GM21619 (cell line): Measurements from ENCODE around the gene DNAL1.
"Not testable (repeated sequence)": the region's sequence is repeated elsewhere in the genome, so short reads cannot be mapped to it uniquely, and the experiment has no call there.

ENCODE experiments used
- ATAC-seq: cut with Tn5 transposase; IDR thresholded peaks from one replicate; pipeline ENCODE4 v1.9.1; 2021; ENCODE audit not compliant: unreplicated experiment

Gene DNAL1, protein sequence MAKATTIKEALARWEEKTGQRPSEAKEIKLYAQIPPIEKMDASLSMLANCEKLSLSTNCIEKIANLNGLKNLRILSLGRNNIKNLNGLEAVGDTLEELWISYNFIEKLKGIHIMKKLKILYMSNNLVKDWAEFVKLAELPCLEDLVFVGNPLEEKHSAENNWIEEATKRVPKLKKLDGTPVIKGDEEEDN

DNA sequence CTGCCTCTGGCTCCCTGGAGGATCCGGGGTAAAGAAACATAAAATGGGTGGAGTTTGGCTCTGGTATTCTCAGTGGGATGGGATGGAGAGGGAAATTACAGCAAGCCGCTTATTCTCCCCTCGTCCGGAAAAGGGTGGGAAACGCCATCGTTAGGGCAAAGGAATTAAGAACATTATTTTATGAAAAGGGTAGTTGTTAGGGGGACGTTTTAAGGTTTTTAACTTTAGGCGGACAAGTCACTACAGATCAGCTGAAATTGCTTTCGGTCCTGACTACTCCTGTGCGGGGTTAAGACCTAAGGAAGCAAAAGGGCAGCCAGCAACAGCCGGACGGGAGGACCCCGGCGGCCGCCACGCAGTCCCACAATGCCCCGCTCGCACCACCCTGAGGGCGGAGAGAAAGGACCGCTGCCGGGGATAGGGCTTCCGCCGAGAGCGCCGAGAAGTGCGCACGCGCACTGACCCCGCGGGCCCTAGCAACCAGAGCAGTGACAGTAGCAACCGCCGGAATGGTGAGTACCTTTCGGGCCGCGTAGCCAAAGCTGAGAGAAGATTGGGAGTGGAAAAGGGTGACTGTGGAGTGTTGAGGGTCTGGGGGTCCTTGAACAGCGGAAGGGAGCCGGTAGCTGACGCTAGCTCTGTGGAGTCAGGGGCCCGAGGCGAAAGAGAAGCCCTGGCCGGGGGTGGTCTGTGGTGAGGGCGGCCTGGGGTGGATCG lies at the start of gene DNAL1:
Gene DNAL1 (plus strand): TSS at position 456 of the 717 bp plus-strand sequence. CDS start 54 bp downstream, at position 510.
- peak; percentile 97 for ATAC-seq

DNA sequence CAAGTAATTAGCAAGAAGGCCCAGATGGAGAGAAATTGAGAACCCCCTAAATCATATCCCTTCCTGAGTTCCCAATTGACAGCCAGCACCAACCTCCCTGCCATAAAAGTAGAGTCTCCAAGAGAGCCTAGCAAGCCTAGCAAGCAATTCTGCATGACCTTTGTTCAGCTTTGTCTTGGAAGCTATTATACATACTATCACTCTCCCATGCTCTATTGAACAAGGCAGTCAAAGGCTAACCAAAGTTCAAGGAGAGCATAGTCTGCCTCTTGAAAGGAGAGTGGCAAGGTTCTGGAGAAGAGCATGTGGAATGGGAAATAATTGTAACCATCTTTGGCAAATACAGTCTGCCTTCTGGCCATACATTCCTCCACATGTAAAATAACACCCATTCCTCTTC lies 45.3 kb upstream of the DNAL1 start:
- no peak for ATAC-seq

- ATAC-seq, result no peak
Measured at GRCh38 chr14:73602994-73603393, 41.8 kb upstream of the DNAL1 start.

DNA sequence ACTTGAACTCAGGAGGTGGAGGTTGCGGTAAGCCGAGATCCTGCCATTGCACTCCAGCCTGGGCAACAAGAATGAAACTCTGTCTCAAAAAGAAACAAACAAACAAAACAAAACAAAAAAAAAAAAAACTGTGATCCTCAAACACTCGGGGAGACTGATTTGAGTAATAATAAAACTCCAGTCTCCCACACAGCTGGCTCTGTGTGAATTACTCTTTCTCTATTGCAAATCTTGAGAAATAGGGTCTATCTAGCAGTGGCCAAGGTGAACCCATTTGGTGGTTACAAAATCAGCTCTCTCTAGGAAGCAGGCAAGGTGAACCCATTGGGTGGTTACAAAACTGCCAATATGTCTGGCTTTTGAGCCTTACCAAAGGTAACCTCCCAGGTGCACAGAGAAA lies 38.5 kb upstream of the DNAL1 start:
- no peak for ATAC-seq

DNA sequence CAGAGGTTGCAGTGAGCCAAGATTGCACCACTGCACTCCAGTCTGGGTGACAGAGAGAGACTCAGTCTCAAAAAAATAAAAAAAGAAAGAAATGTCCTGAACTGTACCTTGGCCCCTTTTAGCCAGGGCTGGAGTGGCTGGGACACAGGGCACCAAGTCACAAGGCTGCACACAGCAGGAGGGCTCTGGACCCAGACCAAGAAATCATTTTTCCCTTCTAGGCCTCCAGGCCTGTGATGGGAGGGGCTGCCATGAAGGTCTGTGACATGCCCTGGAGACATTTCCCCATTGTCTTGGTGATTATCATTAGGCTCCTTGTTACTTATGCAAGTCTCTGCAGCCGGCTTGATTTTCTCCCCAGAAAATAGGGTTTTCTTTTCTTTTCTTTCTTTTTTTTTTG lies 37.5 kb upstream of the DNAL1 start:
- ATAC-seq, result no peak

DNA sequence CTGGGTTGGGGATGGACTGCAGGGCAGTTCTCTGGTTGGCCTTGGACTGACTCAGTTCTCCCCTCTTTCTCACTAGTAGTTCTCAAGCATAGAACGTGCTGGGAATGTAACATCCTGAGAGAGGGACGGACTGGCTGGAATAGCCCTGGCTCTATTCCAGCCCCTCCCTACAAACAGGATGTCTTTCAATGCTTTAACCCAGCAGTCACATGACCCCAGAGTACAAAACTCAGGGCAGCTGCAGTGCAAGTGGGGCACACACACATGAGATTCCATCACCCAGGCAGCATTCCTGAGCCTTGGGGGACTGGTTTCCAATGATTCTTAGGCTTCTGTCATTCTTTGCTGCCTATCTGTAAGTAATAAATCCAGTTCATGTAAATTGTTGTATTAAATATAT lies 34.1 kb upstream of the DNAL1 start:
- ATAC-seq, result no peak

GRCh38 chr14:73612339-73613045 lies 32.3 kb upstream of the DNAL1 start, which contains the start of gene ACOT6:
TSS of gene ACOT6 (plus strand) at chr14:73612517. CDS start at chr14:73612572, 55 bp downstream.
- peak; percentile 79 for ATAC-seq

DNA sequence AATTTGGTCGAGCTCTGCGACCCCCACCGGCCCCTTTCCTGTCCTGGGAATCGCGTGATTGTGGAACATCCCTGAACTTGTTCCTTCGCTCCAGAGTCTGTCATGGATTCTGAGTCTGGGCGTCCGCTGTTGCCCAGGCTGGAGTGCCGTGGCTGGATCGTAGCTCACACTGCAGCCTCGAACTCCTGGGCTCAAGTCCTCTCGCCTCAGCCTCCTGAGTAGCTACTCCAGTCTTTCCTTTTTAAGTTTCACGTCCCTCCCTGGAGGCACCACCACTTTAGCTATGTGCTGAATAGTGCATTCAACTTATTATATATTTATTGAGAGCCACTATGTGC lies 31.8 kb upstream of the DNAL1 start:
- no peak for ATAC-seq

GRCh38 chr14:73613419-73613963 lies 31.3 kb upstream of the DNAL1 start:
- no peak for ATAC-seq

DNA sequence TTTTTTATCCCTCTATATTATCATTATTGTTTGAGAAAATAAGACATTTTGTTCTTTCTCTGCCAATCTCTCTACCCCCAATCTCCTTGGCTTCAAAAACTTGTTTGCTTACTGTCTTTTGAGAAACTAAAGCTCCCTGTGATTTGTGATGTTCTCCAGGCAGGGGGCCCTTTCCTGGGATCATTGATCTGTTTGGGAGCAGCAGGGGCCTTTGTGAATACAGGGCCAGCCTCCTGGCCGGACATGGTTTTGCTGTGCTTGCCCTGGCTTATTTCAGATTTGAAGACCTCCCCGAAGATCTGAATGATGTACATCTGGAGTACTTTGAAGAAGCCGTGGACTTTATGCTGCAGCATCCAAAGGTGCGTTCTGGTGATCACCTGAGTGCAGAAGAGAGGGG lies 28.0 kb upstream of the DNAL1 start:
- ATAC-seq, result no peak

- no peak for ATAC-seq
Measured at GRCh38 chr14:73619524-73619923, 25.3 kb upstream of the DNAL1 start.

DNA sequence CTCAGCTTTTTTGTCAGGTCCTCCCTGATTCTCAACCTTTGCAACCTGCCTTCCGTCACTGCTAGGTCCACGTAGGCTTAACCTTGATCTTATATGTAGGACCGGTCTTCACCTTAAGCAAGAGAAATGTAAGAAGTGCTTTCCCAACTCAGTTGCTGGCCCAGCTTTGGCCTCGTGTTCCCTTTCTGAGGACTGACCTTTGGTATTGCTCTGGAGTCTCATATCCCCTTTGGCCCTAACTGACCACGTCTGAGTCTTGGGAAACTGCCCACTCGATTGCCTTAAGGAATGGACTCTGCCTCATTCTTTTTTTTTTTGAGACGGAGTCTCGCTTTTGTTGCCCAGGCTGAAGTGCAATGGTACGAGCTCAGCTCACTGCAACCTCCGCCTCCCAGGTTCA lies 24.5 kb upstream of the DNAL1 start:
- no peak for ATAC-seq

DNA sequence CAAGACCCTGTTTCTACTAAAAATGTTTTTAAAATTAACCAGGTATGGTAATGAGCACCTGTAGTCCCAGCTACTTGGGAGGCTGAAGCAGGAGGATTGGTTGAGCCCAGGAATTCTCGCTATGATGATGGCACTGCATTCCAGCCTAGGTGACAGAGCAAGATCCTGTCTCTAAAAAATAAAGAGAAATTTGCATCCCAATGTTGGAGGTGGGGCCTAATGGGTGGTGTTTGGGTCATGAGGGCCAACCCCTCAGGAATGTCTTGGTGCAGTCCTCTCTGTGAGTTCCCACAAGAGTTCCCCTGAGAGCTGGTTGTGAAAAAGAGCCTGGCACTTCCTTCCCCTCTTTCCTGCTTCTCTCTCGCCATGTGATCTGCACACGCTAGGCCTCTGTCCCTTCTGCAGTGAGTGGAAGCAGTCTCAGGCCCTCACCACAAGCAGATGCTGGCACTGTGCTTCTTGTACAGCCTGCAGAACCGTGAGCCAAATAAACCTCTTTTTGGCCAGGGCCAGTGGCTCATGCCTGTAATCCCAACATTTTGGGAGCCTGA lies 21.2 kb upstream of the DNAL1 start:
- no peak for ATAC-seq

GRCh38 chr14:73625706-73626105 lies 19.1 kb upstream of the DNAL1 start:
- no peak for ATAC-seq

DNA sequence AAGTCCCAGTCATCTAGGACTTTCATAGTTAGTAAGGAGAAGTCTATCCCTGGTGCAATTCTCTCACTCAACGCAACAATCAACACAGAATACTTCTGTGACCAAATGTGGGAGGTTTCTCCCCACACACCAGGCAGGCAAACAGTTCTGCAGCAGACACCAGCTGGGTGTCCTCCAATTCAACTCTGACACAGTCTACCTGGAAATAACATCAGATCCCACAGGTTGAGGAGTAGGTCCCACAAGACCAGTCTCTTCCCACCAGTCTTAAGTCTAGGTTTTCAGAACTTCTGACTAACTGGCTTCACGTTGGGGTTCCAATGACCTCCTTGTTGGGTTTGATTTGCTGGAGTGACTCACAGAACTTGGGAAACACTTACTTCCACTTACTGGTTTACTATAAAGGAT lies 17.6 kb upstream of the DNAL1 start:
- ATAC-seq, result no peak

- ATAC-seq, result no peak
Measured at GRCh38 chr14:73630009-73630780, 14.6 kb upstream of the DNAL1 start.

DNA sequence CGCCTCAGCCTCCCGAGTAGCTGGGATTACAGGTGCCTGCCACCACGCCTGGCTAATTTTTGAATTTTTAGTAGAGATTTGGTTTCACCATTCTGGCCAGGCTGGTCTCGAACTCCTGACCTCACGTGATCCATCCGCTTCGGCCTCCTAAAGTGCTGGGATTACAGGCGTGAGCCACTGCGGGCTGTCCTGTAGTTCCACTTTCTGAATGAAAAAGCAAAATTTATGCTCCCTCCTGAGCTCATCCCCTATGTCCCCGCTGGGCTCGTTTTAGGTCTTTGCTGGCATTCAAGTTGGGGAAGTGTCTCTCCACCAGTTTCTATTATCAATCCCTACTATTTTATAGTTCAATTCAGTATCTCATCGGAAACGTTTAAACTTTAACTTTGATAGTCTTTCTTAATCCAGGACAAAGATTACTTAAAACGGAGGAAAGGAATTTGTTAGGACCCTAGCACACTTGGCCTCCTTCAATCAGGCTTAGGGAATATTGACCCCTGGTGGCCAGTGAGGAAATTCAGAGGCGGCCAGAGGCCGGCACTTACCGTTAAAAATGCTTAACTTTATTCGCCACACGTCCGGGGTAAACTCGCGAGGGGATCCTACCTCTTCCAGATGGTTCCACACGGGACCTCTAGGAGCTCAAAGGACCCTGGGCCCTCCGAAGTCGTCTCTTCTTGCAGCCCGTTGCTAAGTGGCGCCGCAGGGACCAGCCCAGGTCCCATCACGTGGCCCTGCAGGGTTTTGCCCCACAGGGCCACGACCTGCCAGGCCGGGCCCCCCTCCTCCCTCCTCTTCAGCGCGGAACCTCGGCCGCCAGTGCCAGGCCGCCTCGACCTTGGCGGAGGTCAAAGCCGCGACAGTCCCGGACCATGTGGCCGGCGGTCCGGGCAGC lies 11.4 kb upstream of the DNAL1 start:
- peak; percentile 63 for ATAC-seq

DNA sequence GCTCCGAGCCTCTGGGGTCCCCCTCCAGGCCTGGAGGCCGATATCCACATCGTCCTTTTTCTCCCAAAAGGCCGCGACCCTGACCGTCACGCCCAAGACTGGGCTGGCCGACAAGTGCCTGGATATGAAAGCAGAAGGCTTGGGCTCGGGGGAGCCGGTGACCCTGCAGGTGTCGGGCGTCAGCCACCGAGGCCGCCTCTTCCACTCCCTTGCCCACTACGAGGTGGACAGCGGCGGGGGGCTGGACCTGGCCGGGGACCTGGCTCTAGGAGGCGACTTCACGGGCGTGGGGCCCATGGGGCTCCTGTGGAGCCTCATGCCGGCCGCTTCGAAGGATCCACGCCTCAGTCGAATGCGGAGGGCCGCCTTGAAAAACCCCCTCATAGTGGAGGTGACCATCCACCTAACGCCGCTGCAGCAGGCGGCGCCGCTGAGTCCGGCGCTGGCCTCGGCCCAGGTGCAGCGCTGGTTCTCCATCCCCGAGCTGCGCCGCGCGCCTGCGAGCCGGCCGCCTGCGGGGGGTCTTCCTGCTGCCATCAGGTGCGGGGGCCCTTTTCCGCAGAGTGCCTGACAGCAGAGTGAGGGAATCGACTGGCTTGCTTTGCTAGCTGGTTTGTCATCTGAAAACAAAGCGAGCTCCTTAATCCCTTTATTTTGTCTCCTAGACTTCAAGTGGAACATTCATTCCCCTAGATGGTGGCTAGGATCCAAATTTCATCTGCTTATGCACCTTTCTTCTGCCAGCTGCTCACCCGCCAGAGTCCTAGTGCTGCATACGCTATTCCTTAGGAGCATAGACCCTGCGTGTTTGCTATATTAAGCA lies 10.6 kb upstream of the DNAL1 start:
- ATAC-seq, result peak; percentile 29

DNA sequence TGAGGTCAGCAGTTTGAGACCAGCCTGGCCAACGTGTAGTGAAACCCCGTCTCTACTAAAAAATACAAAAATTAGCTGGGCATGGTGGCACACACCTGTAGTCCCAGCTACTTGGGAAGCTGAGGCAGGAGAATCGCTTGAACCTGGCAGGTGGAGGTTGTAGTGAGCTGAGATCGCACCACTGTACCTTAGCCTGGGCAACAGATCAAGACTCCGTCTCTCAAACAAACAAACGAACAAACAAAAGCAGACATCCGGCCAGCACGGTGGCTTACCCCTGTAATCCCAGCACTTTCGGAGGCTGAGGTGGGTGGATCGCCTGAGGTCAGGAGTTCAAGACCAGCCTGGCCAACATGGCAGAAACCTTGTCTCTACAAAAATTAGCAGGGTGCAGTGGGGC lies 8.4 kb upstream of the DNAL1 start:
- not testable (repeated sequence) for ATAC-seq
